Hematopoietic multipotent progenitor cell (in vitro differentiated cells): Measurements from ENCODE around the gene UBFD1. TPM values are rescaled to one million over a fixed set of nuclear protein-coding genes. Genes with fewer than 3 reads are reported as not detected.
"Not testable (repeated sequence)": the region's sequence is repeated elsewhere in the genome, so short reads cannot be mapped to it uniquely, and the experiment has no call there.

Source experiments
- DNase-seq, 3 donors: peaks; one replicate each; pipeline ENCODE4 v3.0.0-alpha.2; 2011 to 2015; ENCODE audit warnings: low read depth in 2 of 3, low spot score in 2 of 3
- total RNA-seq: library from RNA; depleted of rRNA; stranded (reverse); fragments of >200 nt; gene quantifications from one replicate; pipeline ENCODE4 v1.2.3, GENCODE V29; 2012

The UBFD1 gene
- total RNA-seq, 1 donor = 44.2 TPM

- DNase-seq = no peak
Observed at GRCh38 chr16:23564575-23565363, 7.2 kb downstream of the UBFD1 start.

GRCh38 chr16:23566724-23567123 is 9.2 kb downstream of the UBFD1 start:
- no peak for DNase-seq

- DNase-seq = no peak
Observed at GRCh38 chr16:23567602-23568001, 10.1 kb downstream of the UBFD1 start.

- DNase-seq = no peak
Observed at GRCh38 chr16:23570992-23571632, 13.6 kb downstream of the UBFD1 start.

GRCh38 chr16:23571895-23572294 is 14.4 kb downstream of the UBFD1 start:
- DNase-seq = no peak

- no peak for DNase-seq
Observed at GRCh38 chr16:23572394-23572793, 14.9 kb downstream of the UBFD1 start.

- no peak for DNase-seq
Observed at GRCh38 chr16:23573817-23574216, 16.3 kb downstream of the UBFD1 start.

- DNase-seq = no peak
Observed at GRCh38 chr16:23575834-23576233, 18.3 kb downstream of the UBFD1 start.

GRCh38 chr16:23577493-23577892 is 20.0 kb downstream of the UBFD1 start:
- DNase-seq = no peak

GRCh38 chr16:23578101-23578830 is 20.7 kb downstream of the UBFD1 start:
- DNase-seq = no peak

GRCh38 chr16:23579371-23579770 is 21.8 kb downstream of the UBFD1 start:
- no peak for DNase-seq

- no peak for DNase-seq
Observed at GRCh38 chr16:23580391-23580790, 22.9 kb downstream of the UBFD1 start.

GRCh38 chr16:23581764-23582163 is 24.2 kb downstream of the UBFD1 start:
- no peak for DNase-seq

- not testable (repeated sequence) for DNase-seq
Observed at GRCh38 chr16:23583271-23583670, 25.7 kb downstream of the UBFD1 start.

GRCh38 chr16:23584186-23585076 is 26.9 kb downstream of the UBFD1 start:
- no peak for DNase-seq

- DNase-seq = no peak
Observed at GRCh38 chr16:23587726-23588125, 30.2 kb downstream of the UBFD1 start.

GRCh38 chr16:23590181-23590580 is 32.7 kb downstream of the UBFD1 start:
- no peak for DNase-seq

GRCh38 chr16:23594186-23594585 is 36.7 kb downstream of the UBFD1 start:
- DNase-seq = no peak

- DNase-seq = no peak
Observed at GRCh38 chr16:23595246-23595950, 37.9 kb downstream of the UBFD1 start.
